Liver (tissue), 9 donors: ENCODE results near the gene PTH1R. TPM values are rescaled to one million over a fixed set of nuclear protein-coding genes. Genes with fewer than 3 reads are reported as not detected.

Experiments used
- DNase-seq: peaks from one replicate; pipeline ENCODE4 v3.0.0-alpha.2; 2017; ENCODE audit warnings: low spot score
- H3K27ac ChIP-seq, 2 donors: one replicate each; pipeline ENCODE4 v1.7.0; 2013; ENCODE audit warnings: inconsistent platforms in 2 of 2, low read length in 2 of 2, control low read depth in 1 of 2, low read depth in 1 of 2, mild to moderate bottlenecking in 1 of 2
- H3K27me3 ChIP-seq, 4 donors: one replicate each; pipeline versions ENCODE4 v1.6.1 to v1.7.0; 2013; ENCODE audit warnings: low read length in 3 of 4, inconsistent platforms in 1 of 4, mild to moderate bottlenecking in 1 of 4, moderate library complexity in 1 of 4; ENCODE audit not compliant: control insufficient read depth in 4 of 4, insufficient read depth in 4 of 4
- H3K36me3 ChIP-seq, 4 donors: one replicate each; pipeline versions ENCODE4 v1.6.1 to v1.7.0; 2013; ENCODE audit warnings: low read length in 3 of 4, mild to moderate bottlenecking in 3 of 4, low read depth in 1 of 4, moderate library complexity in 1 of 4; ENCODE audit not compliant: control insufficient read depth in 4 of 4, insufficient read depth in 3 of 4
- H3K4me1 ChIP-seq, 4 donors: one replicate each; pipeline versions ENCODE4 v1.6.1 to v1.7.0; 2013; ENCODE audit warnings: low read length in 3 of 4, mild to moderate bottlenecking in 3 of 4, moderate library complexity in 1 of 4; ENCODE audit not compliant: control insufficient read depth in 4 of 4, insufficient read depth in 4 of 4
- H3K4me3 ChIP-seq, 3 donors: one replicate each; pipeline versions ENCODE4 v1.6.1 to v1.7.0; 2013; ENCODE audit warnings: low read length in 3 of 3, control low read depth in 1 of 3, low read depth in 1 of 3, mild to moderate bottlenecking in 1 of 3
- H3K9ac ChIP-seq, 2 donors: one replicate each; pipeline ENCODE4 v1.7.0; 2013; ENCODE audit warnings: low read length in 2 of 2, mild to moderate bottlenecking in 2 of 2, moderate library complexity in 2 of 2, control low read depth in 1 of 2, low read depth in 1 of 2
- H3K9me3 ChIP-seq, 4 donors: one replicate each; pipeline versions ENCODE4 v1.6.1 to v1.7.0; 2013; ENCODE audit warnings: low read length in 3 of 4; ENCODE audit not compliant: control insufficient read depth in 4 of 4
- EGR1 ChIP-seq, 2 donors: IDR thresholded peaks; 2 replicates each; pipeline ENCODE4 v1.6.1; 2016 to 2018; ENCODE audit warnings: antibody characterized with exemption in 2 of 2, low read depth in 2 of 2
- FOXA1 ChIP-seq: IDR thresholded peaks from 2 replicates; pipeline ENCODE4 v1.6.1; 2016; ENCODE audit warnings: antibody characterized with exemption
- FOXA2 ChIP-seq: IDR thresholded peaks from 2 replicates; pipeline ENCODE4 v1.6.1; 2016; ENCODE audit warnings: antibody characterized with exemption
- GABPA ChIP-seq, 2 donors: IDR thresholded peaks in 1 of 2; conservative IDR thresholded peaks in 1 of 2; 2 replicates each; pipeline ENCODE4 v1.6.1; 2016; ENCODE audit warnings: antibody characterized with exemption in 2 of 2, mild to moderate bottlenecking in 1 of 2, moderate library complexity in 1 of 2
- HNF4A ChIP-seq, 2 donors: conservative IDR thresholded peaks; 2 replicates each; pipeline ENCODE4 v1.6.1; 2016; ENCODE audit warnings: antibody characterized with exemption in 2 of 2, mild to moderate bottlenecking in 2 of 2
- HNF4G ChIP-seq: IDR thresholded peaks from 2 replicates; pipeline ENCODE4 v1.6.1; 2016; ENCODE audit warnings: antibody characterized with exemption
- NR2F2 ChIP-seq: IDR thresholded peaks from 2 replicates; pipeline ENCODE4 v1.6.1; 2016; ENCODE audit warnings: antibody characterized with exemption
- RAD21 ChIP-seq, 2 donors: IDR thresholded peaks; 2 replicates each; pipeline ENCODE4 v1.6.1; 2016; ENCODE audit warnings: antibody characterized with exemption in 2 of 2, mild to moderate bottlenecking in 2 of 2
- RXRA ChIP-seq, 2 donors: IDR thresholded peaks; 2 replicates each; pipeline ENCODE4 v1.6.1; 2017 to 2018; ENCODE audit warnings: antibody characterized with exemption in 2 of 2, mild to moderate bottlenecking in 1 of 2
- SP1 ChIP-seq: IDR thresholded peaks from 2 replicates; pipeline ENCODE4 v1.6.1; 2018; ENCODE audit warnings: antibody characterized with exemption, mild to moderate bottlenecking
- TAF1 ChIP-seq: conservative IDR thresholded peaks from 2 replicates; pipeline ENCODE4 v1.6.1; 2016; ENCODE audit warnings: antibody characterized with exemption, mild to moderate bottlenecking
- YY1 ChIP-seq: IDR thresholded peaks from 2 replicates; pipeline ENCODE4 v1.6.1; 2016; ENCODE audit warnings: antibody characterized with exemption, mild to moderate bottlenecking
- WGBS: extraction: QIAGEN DNeasy Blood & Tissue Kit; methylation state at CpG from one replicate; pipeline ENCODE4 v1.1.7; 2013; 5-methylcytosine and 5-hydroxymethylcytosine counted together
- polyA plus RNA-seq, 2 donors: library from polyadenylated mRNA; stranded (reverse) in 1 of 2; unstranded in 1 of 2; fragments of 200-250 nt in 1 of 2; fragments of >200 nt in 1 of 2; fragmentation: Nextera tagmentation in 1 of 2; extraction: Ambion mirVana in 1 of 2; gene quantifications; one replicate each; pipeline versions ENCODE4 v1.2.1 to v1.2.3, GENCODE V29; 2013 to 2015
- total RNA-seq, 2 donors: library from RNA; depleted of rRNA; stranded (reverse); fragments of >200 nt; gene quantifications; one replicate each; pipeline ENCODE4 v1.2.3, GENCODE V29; 2014
- TF ChIP-seq, protein P1 (sequence below): IDR thresholded peaks from 2 replicates; pipeline ENCODE4 v1.6.1; 2016; ENCODE audit warnings: antibody characterized with exemption
- TF ChIP-seq, protein P2 (sequence below): IDR thresholded peaks from 2 replicates; pipeline ENCODE4 v1.6.1; 2016; ENCODE audit warnings: antibody characterized with exemption
- TF ChIP-seq, protein P3 (sequence below): fragments of 150-350 bp; IDR thresholded peaks from 2 replicates; pipeline ENCODE4 v1.5.1; 2017; ENCODE audit warnings: improper control_type of control experiment, low read depth, low read length; ENCODE audit not compliant: missing input control
- TF ChIP-seq, protein P4 (sequence below): IDR thresholded peaks from 2 replicates; pipeline ENCODE4 v1.6.1; 2016; ENCODE audit warnings: antibody characterized with exemption
- donor health status: healthy.
- donor health status: healthy.
- donor health status: healthy.
- donor health status: healthy.
- donor health status: healthy.

Gene PTH1R
- total and polyA plus RNA-seq, 4 donors: 7.2 to 28.4 (median 23.6) TPM

DNA sequence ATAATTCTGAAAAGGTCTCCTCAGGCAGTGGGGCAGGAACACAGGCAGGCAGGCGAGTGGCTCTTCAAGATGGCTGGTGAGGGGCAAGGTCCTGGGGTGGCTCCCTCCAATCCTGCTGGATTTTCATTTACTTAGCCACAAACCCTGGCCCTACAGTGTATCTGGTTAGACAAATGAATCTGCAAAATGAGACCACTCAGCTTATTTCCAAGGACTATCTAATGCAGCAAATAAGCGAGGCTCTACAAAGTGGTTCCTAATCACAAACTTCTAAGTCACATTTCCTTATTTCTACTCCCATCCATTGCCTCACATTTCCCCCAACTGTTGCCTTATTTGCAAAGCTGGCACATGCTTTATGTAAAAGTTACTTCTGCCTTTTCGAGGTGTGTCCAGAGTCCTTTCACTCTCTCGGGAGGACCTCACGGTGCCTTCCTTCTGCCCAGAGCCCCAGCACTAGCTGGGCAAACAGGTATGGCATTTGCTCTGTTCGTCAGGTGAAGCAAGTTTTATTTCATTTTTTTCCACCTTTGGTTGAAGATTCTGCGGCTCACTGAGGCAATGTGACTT is 58.6 kb downstream of the PTH1R start:
- no peak for DNase-seq

DNA sequence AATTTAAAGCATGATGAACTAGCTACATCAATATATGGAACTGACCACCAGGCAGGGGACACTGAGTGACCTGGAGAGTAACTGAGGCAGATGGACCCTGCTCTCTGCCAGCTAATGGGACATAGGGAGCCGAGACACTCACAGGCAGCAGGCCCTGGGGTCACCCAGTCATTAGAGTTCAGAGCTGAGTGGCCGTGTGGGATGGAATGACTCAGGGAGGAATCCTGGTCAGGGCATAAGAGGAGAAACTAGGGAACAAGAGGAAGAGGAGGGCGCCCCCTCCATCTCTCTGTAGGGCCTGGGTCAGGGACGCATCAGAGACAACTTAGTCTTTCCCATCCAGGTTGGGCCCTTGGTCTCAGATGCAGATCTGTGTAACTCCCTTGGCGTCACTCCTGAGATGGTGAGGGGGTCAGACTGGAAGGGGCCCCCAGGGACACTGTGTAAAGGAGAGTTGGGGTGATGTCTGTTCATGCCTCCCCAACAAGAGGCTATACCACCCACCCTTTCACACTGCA is 59.3 kb downstream of the PTH1R start:
- no peaks in the 10 kb centered on the region for H3K27me3 ChIP-seq
- H3K4me3 ChIP-seq: no peak overlapping the region
- no peak for DNase-seq
- peaks cover 3 to 24% (median 6%) of the 10 kb centered on the region in 4 donors for H3K36me3 ChIP-seq
- TF ChIP-seq GABPA (IDR thresholded peaks at IDR 0.05 in 1 of 2, conservative IDR thresholded peaks at IDR 0.05 in 1 of 2) (no peak), RAD21 (IDR thresholded peaks at IDR 0.05) (no peak), SP1 (no peak), RXRA (IDR thresholded peaks at IDR 0.05) (no peak), HNF4G (no peak), YY1 (no peak), FOXA1 (no peak), TAF1 (no peak)
- TF ChIP-seq, protein P1, sequence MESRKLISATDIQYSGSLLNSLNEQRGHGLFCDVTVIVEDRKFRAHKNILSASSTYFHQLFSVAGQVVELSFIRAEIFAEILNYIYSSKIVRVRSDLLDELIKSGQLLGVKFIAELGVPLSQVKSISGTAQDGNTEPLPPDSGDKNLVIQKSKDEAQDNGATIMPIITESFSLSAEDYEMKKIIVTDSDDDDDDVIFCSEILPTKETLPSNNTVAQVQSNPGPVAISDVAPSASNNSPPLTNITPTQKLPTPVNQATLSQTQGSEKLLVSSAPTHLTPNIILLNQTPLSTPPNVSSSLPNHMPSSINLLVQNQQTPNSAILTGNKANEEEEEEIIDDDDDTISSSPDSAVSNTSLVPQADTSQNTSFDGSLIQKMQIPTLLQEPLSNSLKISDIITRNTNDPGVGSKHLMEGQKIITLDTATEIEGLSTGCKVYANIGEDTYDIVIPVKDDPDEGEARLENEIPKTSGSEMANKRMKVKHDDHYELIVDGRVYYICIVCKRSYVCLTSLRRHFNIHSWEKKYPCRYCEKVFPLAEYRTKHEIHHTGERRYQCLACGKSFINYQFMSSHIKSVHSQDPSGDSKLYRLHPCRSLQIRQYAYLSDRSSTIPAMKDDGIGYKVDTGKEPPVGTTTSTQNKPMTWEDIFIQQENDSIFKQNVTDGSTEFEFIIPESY: no peak
- TF ChIP-seq, protein P2, sequence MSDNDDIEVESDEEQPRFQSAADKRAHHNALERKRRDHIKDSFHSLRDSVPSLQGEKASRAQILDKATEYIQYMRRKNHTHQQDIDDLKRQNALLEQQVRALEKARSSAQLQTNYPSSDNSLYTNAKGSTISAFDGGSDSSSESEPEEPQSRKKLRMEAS: no peak
- WGBS: 91% methylated on average over 5 of the region's 5 CpGs
- H3K4me1 ChIP-seq: peaks cover 17 to 50% (median 42%) of the 10 kb centered on the region in 4 donors
- no peaks in the 10 kb centered on the region for H3K9me3 ChIP-seq
- H3K27ac ChIP-seq: peak overlapping the region; percentile 5 to 74
- no peak overlapping the region for H3K9ac ChIP-seq

More for the DNA sequence above, 58.6 kb downstream of the PTH1R start:
- Histone ChIP-seq H3K9ac (no peak overlapping the region), H3K4me1 (peaks cover 21 to 57% (median 49%) of the 10 kb centered on the region in 4 donors), H3K27me3 (no peaks in the 10 kb centered on the region), H3K4me3 (no peak overlapping the region), H3K27ac (peak overlapping the region in 1 of 2 donors; percentile 74), H3K9me3 (no peaks in the 10 kb centered on the region), H3K36me3 (peaks cover 3 to 24% (median 6%) of the 10 kb centered on the region in 4 donors)
- 83% methylated on average over 7 of the region's 7 CpGs for WGBS
- TF ChIP-seq YY1 (no peak), HNF4G (no peak), GABPA (IDR thresholded peaks at IDR 0.05 in 1 of 2, conservative IDR thresholded peaks at IDR 0.05 in 1 of 2) (no peak), FOXA1 (no peak)

DNA sequence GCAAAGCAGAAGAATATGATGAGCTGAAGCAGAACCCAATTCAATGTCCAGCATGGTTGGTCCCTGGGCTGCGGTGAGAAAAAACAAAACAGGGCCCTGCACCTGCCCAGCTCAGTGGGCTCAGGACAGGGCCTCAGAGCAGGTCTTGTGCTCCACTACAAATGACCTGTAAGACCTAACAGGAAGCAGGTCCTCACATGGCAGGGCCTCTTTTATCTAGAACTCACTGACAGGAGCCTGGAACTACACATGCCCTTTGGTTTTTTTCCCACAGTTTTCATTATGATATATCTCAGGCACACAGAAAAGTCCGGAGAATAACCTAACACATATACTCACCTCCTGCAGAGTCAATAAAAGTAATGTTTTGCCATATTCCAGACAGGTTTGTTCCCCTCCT is 60.6 kb downstream of the PTH1R start:
- no peaks in the 10 kb centered on the region for H3K27me3 ChIP-seq
- TF ChIP-seq SP1: no peak
- TF ChIP-seq HNF4A (conservative IDR thresholded peaks at IDR 0.05): no peak
- no peak for TF ChIP-seq FOXA2
- TF ChIP-seq FOXA1: no peak
- TF ChIP-seq YY1: no peak
- no peak for TF ChIP-seq HNF4G
- no peak for TF ChIP-seq RXRA (IDR thresholded peaks at IDR 0.05)
- TF ChIP-seq, protein P3, sequence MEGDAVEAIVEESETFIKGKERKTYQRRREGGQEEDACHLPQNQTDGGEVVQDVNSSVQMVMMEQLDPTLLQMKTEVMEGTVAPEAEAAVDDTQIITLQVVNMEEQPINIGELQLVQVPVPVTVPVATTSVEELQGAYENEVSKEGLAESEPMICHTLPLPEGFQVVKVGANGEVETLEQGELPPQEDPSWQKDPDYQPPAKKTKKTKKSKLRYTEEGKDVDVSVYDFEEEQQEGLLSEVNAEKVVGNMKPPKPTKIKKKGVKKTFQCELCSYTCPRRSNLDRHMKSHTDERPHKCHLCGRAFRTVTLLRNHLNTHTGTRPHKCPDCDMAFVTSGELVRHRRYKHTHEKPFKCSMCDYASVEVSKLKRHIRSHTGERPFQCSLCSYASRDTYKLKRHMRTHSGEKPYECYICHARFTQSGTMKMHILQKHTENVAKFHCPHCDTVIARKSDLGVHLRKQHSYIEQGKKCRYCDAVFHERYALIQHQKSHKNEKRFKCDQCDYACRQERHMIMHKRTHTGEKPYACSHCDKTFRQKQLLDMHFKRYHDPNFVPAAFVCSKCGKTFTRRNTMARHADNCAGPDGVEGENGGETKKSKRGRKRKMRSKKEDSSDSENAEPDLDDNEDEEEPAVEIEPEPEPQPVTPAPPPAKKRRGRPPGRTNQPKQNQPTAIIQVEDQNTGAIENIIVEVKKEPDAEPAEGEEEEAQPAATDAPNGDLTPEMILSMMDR: no peak
- no peak for TF ChIP-seq TAF1
- no peak for TF ChIP-seq EGR1 (IDR thresholded peaks at IDR 0.05; ENCODE audit: low read depth in 2 of 2)
- TF ChIP-seq GABPA (IDR thresholded peaks at IDR 0.05 in 1 of 2, conservative IDR thresholded peaks at IDR 0.05 in 1 of 2): no peak
- TF ChIP-seq NR2F2: no peak
- TF ChIP-seq, protein P4, sequence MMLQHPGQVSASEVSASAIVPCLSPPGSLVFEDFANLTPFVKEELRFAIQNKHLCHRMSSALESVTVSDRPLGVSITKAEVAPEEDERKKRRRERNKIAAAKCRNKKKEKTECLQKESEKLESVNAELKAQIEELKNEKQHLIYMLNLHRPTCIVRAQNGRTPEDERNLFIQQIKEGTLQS: no peak
- H3K9me3 ChIP-seq: no peaks in the 10 kb centered on the region
- no peak for DNase-seq
- no peak overlapping the region for H3K9ac ChIP-seq
- H3K4me1 ChIP-seq: peaks cover 20 to 42% (median 33%) of the 10 kb centered on the region in 4 donors
- no peak overlapping the region for H3K4me3 ChIP-seq
- 93% methylated on average over 2 of the region's 2 CpGs for WGBS
- H3K36me3 ChIP-seq: peaks cover 4 to 24% (median 7%) of the 10 kb centered on the region in 4 donors
- H3K27ac ChIP-seq: no peak overlapping the region
